GM19452 (cell line): Measurements from ENCODE around the gene SLC25A21.
"Not testable (repeated sequence)": the region's sequence is repeated elsewhere in the genome, so short reads cannot be mapped to it uniquely, and the experiment has no call there.

Experiments used
- ATAC-seq: cut with Tn5 transposase; IDR thresholded peaks from one replicate; pipeline ENCODE4 v1.9.1; 2021; ENCODE audit not compliant: unreplicated experiment

The SLC25A21 gene

DNA sequence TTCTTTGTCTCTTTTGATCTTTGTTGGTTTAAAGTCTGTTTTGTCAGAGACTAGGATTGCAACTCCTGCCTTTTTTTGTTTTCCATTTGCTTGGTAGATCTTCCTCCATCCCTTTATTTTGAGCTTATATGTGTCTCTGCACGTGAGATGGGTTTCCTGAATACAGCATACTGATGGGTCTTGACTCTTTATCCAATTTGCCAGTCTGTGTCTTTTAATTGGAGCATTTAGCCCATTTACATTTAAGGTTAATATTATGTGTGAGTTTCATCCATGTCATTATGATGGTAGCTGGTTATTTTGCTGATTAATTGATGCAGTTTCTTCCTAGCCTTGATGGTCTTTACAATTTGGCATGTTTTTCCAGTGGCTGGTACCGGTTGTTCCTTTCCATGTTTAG, 276.1 kb downstream of the SLC25A21 start:
- not testable (repeated sequence) for ATAC-seq

GRCh38 chr14:36884049-36884448, 288.4 kb downstream of the SLC25A21 start:
- no peak for ATAC-seq

DNA sequence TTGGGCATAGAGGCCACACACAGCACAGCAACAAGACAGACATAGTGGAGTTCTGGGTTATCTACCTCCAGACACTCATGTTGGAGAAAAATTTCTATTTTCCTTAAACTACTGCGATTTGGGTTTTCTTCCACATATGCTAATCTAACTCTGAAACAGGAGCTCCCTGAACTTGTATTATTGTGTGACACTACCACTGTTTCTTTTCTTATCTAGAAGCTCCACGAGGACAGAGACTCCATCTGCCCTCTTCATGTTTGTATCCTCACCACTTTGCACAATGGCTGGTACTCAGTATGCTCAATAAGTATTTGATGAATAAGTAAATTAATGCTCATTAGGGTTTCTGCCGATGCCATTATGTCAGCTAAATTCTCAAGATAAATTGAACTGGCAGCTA, 292.1 kb downstream of the SLC25A21 start:
- no peak for ATAC-seq

- no peak for ATAC-seq
Observed at GRCh38 chr14:36879558-36879957, 292.8 kb downstream of the SLC25A21 start.

DNA sequence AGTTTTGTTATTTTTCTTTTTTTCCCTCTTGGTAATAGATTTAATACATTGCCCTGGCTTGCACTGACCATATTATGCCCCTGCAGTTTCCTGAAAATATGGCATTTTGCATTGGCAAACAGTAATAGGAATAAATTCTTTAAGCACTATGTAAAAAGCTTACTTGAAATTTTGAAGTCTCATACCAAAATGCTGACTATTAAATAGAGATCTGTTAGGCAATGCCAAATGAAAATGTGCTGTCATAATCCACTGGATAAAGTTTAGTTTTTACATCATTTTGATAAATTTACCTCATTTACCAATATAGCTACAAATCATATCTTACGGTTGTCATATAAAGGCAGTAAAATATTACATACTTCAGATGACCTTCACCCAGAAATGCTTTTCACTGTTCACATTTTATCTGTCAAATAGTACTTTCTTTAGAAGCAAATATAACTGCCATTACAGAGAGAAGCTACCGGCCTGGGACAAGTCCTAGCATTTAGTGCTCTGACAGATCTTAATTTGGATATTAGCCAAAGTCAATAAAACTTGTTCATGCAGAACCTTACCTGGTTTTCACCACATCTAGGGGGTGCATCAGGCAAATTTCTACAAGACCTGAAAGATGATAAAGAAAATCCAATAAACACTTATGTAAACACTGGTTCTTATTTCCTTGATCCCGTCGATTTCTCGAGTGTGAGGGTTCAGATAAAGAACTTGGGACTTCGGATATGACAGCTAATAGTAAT, 297.8 kb downstream of the SLC25A21 start:
- ATAC-seq = no peak

DNA sequence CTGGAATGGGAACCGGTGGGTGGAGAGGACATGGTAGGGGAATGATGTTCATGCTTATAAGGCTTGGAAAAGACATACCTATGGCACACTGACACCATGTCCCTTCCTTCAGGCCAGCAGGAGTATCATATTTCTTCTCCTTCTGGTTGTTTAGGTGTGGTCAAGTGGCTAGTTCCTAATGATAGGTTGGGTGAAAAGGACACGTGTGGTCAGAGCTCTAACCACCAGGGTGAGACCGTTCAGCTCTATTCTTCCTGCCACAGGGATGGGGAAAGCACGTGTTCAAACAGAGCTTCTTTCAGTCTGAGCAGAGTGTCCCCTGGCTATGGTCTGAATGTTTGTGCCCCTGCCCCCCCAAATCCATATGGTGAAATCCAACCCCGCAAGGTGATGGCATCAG, 301.6 kb downstream of the SLC25A21 start:
- ATAC-seq = no peak

- ATAC-seq = no peak
Observed at GRCh38 chr14:36869125-36869524, 303.3 kb downstream of the SLC25A21 start.

DNA sequence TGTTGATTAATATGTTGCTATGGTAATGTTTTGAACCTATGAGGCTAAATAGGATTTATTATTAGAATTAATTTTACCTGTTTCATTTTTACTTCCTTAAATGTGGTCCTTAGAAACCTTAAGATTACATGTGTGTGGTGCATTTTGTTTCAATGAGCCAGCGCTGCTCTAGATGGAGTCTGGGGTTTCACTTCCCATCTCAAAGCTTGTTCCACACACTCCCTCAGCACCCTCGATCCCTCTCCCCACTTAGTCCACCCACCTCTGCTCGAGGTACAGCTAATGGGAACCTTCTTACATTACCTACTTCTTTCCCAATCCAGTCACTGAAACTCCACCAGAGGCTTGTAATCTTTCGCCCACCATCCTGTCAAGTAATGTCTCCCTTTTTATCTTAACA, 305.5 kb downstream of the SLC25A21 start:
- peak; percentile 77 for ATAC-seq

DNA sequence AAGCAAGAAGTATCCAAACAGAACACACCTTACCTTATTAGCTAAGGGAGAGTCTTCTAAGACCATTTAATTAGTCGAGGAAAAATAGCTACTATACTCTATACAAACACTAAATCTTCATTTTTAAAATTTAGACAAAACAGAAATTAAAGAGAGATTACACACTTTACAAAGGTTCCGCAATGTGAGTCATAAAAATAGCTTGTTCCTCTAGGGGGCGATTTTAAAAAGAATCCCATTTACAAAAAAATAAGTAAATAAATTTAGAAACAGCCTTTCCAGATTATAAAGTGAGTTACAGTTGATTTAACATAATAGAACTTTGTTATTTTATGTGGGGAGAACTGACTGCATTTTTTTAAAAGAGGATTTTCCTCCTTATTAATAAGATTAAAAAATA, 309.1 kb downstream of the SLC25A21 start:
- ATAC-seq = no peak

GRCh38 chr14:36862237-36862636, 310.2 kb downstream of the SLC25A21 start:
- ATAC-seq = not testable (repeated sequence)

GRCh38 chr14:36860831-36861230, 311.6 kb downstream of the SLC25A21 start:
- ATAC-seq = no peak

GRCh38 chr14:36859119-36859518, 313.3 kb downstream of the SLC25A21 start:
- ATAC-seq = no peak

DNA sequence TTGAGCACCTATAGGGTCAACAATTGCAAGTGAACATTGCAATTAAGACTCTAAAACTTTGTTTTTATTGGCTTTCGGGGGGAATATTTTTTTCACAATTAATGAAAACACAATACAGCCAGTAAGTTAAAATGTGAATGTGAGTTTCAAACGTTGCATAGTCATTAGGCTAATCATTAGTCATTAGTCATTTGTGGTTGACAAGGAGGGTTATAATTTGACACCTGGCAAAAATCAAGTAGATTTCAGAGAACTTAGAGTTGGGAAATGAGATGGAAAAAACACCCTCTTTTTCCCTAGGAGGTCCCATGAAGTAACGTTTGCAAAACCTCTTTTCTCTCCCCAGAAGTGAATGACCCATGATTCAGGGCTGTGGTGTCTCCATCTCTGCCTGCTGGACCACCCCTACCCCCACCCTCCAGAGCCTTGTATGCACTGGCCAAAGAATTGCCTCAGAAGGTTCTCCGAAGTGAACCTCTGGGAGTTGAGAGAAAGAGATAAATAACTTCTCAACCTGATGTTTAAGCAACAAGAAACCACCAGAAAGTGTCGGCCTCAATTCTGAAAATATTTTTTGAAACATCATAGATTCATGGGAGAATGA, 314.5 kb downstream of the SLC25A21 start:
- ATAC-seq = no peak

DNA sequence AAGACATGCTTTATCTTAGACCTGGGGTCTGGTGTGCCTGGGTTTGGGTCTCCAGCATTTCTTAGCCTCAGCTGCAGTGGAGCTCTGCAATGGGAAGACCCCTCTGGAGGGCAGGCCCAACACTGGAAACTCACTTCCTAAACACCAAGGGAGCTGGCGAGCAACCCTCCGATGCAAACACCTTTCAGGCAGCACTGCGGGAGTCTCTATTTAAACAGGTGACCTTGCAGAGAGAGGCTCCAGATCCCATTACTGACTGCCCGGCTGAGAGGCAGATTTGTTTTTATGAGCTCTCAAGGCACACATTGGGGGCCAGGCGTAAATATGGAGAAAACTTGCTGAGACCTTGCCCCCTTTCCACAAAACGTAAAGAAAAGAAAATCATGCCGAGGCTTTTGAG, 315.3 kb downstream of the SLC25A21 start:
- ATAC-seq = no peak

GRCh38 chr14:36856095-36856878, 316.1 kb downstream of the SLC25A21 start:
- no peak for ATAC-seq

- no peak for ATAC-seq
Observed at GRCh38 chr14:36855396-36855795, 317.0 kb downstream of the SLC25A21 start.

DNA sequence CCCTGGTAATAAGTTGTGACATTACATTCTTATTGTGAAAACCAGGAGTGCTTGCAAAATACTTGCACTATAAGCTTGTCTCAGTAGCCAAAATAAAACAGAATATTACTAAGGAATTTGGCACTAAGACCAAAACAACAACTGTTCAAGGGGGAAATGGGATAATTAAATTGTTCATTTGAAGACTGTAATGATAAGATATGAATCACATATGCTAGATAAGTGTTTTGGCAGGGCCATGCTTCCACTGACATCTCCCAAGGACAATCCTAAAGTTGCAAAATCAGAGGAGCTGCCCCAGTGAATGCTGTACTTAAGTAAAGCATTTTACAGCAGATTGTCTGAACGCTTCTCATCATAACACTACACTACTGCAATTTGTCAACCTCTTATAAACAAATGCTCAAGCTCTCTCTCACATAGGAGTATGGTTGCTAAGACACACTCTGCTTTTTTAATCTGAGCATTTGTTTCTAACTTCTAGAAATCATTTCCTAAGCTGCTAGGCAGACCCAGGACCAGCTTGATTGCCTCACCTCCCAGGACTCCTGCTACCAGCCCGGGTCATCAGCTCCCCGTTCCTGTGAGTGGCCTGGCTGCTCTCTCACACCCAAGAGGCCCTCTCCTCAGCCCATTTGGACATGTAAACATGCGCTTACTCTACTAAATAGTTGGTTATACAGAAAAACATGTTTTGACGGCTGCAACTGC, 319.3 kb downstream of the SLC25A21 start:
- no peak for ATAC-seq

GRCh38 chr14:36848213-36848612, 324.2 kb downstream of the SLC25A21 start:
- ATAC-seq = no peak

DNA sequence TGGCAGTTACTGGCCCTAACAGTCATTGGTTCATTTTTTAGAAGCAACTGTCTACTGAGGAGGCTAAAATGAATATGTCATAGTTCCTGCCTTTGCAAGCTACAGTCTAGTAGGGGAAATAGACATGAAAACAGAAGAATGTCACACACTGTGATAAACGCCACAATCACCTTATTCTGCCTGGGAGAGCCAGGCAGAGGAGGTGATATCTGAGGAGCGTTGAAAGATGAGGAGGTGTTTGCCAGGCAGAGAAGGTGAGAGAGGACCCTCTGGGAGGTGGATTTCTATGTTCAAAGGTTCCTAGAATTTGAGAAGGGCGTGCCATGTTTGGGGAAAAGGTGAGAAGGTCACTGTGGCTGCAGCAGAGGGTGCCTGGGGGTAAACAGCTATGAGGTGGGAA, 325.0 kb downstream of the SLC25A21 start:
- ATAC-seq = no peak

DNA sequence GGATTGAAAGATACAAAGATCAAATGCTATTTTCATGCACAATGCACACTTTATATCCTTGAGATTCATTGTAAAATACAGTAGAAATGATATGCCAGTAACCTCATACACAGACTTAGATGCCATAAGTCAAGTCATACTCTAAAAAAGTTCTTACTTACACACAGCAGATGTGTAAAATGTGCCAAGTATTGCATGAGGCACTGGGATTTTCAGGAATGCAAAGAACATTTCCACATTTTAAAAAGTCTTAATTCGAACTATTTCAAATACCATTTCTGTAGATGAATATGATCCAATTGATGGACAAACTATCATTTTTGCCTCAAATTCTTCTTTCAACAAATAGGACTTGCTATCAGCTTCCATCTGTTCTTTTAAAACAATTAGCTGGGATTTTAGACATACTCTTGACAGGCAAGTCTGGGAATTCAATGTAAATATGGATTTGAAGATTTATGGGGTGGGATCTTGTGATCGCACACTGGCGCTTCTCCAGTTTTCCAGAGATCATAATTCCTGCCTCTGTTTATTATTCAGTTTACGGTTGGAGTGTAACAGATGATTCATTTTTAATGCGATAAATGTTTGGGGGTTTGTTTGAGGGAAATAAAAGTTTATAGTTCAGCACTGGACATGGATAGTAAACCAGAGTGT, 326.9 kb downstream of the SLC25A21 start:
- no peak for ATAC-seq
